ENCODE results near the gene JAZF1. TPM values are rescaled to one million over a fixed set of nuclear protein-coding genes. Genes with fewer than 3 reads are reported as not detected.

Gene JAZF1
- total RNA-seq, 2 donors from 2014 or later = 4.0 to 4.9 TPM

DNA sequence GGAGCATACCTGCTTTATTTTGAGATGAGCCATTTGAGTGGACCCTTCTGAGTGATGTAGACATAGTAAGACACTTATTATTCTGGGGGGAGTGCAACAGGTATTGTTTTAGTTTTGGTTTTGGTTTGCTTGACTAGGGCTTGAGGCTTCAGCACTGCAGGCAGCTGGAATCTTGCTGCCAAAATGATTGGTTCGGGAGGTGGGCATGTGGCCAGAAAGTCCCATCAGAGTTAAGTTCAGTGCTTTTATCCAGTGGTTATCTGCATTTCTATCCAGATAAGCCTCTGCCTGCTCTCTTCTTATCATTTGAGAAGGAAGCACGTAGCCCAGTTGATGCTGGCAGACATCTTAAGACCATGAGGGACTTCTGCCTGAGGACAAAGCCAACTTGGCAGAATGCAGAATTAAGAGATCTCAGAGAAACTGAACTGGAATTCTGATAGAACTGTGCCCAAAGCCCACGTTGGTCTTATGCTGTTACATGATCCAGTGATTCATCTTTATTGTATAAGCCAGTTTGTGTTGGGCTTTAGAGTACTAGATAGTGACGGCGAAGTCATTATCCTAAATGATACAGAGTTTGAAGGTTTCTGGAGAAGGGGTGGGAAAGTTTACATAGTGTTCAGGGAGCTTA is 9.6 kb upstream of the JAZF1 start:
- intact Hi-C loops (cut with DNase I) = no loop called here
- Histone ChIP-seq H3K9me3 (no peaks in the 10 kb centered on the region), H3K4me3 (no peak overlapping the region), H3K4me1 (no peaks in the 10 kb centered on the region), H3K27me3 (no peaks in the 10 kb centered on the region), H3K36me3 (replicated peaks in 1 of 2; ENCODE audit: insufficient read depth in 1 of 2, low read depth in 2 of 2) (no peaks in the 10 kb centered on the region), H3K27ac (no peak overlapping the region)
- ATAC-seq = no peak
- no peak for DNase-seq
- WGBS, 2 donors = 52% methylated on average over 5 of the region's 5 CpGs
- no peak for TF ChIP-seq POLR2A (IDR thresholded peaks at IDR 0.05)
- TF ChIP-seq, protein P1, sequence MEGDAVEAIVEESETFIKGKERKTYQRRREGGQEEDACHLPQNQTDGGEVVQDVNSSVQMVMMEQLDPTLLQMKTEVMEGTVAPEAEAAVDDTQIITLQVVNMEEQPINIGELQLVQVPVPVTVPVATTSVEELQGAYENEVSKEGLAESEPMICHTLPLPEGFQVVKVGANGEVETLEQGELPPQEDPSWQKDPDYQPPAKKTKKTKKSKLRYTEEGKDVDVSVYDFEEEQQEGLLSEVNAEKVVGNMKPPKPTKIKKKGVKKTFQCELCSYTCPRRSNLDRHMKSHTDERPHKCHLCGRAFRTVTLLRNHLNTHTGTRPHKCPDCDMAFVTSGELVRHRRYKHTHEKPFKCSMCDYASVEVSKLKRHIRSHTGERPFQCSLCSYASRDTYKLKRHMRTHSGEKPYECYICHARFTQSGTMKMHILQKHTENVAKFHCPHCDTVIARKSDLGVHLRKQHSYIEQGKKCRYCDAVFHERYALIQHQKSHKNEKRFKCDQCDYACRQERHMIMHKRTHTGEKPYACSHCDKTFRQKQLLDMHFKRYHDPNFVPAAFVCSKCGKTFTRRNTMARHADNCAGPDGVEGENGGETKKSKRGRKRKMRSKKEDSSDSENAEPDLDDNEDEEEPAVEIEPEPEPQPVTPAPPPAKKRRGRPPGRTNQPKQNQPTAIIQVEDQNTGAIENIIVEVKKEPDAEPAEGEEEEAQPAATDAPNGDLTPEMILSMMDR (IDR thresholded peaks at IDR 0.05) = no peak

DNA sequence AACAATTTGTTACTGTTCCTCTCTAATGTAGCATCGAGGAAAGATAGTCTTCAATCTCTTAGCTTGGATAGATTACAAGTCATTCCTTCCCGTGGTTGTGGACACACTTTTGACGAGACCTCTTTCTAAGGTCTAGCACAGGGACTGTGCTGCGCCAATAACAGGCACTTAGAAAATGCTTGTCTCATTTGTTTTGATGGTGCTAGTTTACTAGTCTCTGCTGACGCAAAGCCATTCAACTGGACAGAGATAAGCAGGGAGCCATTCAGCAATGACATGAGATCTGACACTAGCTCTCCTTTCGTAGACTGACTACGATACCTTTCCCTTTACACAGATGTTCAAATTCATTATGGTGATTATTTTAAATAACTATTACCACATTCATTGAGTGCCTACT is 6.4 kb upstream of the JAZF1 start:
- Histone ChIP-seq H3K36me3 (replicated peaks in 1 of 2; ENCODE audit: insufficient read depth in 1 of 2, low read depth in 2 of 2) (no peaks in the 10 kb centered on the region), H3K4me3 (no peak overlapping the region), H3K4me1 (no peaks in the 10 kb centered on the region), H3K9me3 (no peaks in the 10 kb centered on the region), H3K27ac (no peak overlapping the region), H3K27me3 (no peaks in the 10 kb centered on the region)
- no peak for TF ChIP-seq POLR2A (IDR thresholded peaks at IDR 0.05)
- TF ChIP-seq, protein P1 (IDR thresholded peaks at IDR 0.05) = no peak
- DNase-seq (no peak), ATAC-seq (no peak)
- intact Hi-C loops (cut with DNase I) = no loop called here
- WGBS, 2 donors = 85 to 87% methylated on average over 7 of the region's 7 CpGs

DNA sequence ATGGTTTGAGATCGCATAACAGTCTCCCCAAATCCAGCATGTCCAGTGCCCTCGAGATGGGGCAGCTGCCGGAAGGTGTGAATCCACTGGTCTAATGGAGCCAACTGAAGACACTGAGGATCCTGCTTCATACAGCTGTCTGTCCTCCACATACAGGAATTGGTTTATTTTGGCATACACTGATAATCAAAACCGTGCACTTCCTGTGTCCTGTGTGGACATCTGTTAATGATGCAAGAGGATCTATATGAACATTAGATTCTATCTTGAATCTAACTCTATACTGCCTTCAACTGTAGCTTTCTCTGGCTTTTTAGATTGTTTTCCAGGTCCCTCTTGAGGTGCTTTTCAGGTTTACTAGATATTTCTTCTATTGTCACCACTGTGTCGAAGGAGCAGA is 3.0 kb upstream of the JAZF1 start:
- Histone ChIP-seq H3K4me1 (peaks cover 13% of the 10 kb centered on the region), H3K9me3 (no peaks in the 10 kb centered on the region), H3K27me3 (no peaks in the 10 kb centered on the region), H3K4me3 (no peak overlapping the region), H3K36me3 (replicated peaks in 1 of 2; ENCODE audit: insufficient read depth in 1 of 2, low read depth in 2 of 2) (no peaks in the 10 kb centered on the region), H3K27ac (no peak overlapping the region)
- no peak for DNase-seq
- ATAC-seq = no peak
- no peak for TF ChIP-seq POLR2A (IDR thresholded peaks at IDR 0.05)
- TF ChIP-seq, protein P1 (IDR thresholded peaks at IDR 0.05) = no peak
- intact Hi-C loops (cut with DNase I) = no loop called here
- 80 to 81% methylated on average over 5 of the region's 5 CpGs for WGBS, 2 donors

DNA sequence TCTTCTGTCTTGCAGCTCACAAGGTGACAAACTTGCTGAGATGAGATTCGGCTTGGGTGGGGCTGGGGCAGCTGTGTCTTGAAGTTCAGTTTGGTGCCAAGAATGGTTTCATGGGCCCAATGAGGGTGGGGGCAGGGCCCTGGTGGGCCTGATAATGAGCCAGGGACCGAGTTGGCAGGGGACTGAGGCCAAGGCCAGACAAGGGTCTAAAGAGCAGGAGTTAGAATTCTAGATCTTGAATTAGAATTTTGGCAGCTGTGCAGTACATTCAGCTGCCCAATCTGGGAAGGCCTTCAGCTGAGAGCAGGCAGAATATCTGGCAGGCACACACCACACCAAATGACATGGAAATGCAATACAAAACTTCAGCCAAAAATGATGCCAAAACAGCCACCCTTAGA is 1.5 kb upstream of the JAZF1 start:
- H3K27ac ChIP-seq = no peak overlapping the region
- 61 to 75% methylated on average over 2 of the region's 2 CpGs for WGBS, 2 donors
- H3K4me1 ChIP-seq = peaks cover 20% of the 10 kb centered on the region
- H3K36me3 ChIP-seq (replicated peaks in 1 of 2; ENCODE audit: insufficient read depth in 1 of 2, low read depth in 2 of 2) = no peaks in the 10 kb centered on the region
- no peak for DNase-seq
- no peak for TF ChIP-seq POLR2A (IDR thresholded peaks at IDR 0.05)
- TF ChIP-seq, protein P1 (IDR thresholded peaks at IDR 0.05) = no peak
- no peak for ATAC-seq
- no peaks in the 10 kb centered on the region for H3K27me3 ChIP-seq
- no peak overlapping the region for H3K4me3 ChIP-seq
- H3K9me3 ChIP-seq = no peaks in the 10 kb centered on the region
- intact Hi-C loops (cut with DNase I) = no loop called here

DNA sequence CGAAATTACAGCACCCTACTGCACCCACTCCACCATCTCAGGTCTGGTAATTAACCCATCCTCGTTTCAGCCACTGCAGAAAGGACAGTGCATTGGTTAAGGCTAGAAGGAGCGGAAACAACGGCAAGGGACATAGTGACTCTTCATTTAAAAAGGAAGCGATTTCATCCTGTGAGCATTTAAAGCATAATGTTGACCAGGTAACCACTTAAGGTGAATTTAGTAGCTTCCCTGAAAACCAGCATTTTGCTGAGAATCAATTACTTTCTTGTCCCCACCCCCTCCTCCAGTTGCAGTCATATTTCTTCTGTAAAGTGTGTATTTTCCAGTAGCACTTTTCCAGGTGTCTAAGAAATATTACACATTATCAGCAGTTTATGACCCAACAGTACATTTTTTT is 821 bp upstream of the JAZF1 start:
- 87 to 91% methylated on average over 5 of the region's 5 CpGs for WGBS, 2 donors
- TF ChIP-seq, protein P1 (IDR thresholded peaks at IDR 0.05) = no peak
- TF ChIP-seq POLR2A (IDR thresholded peaks at IDR 0.05) = no peak
- intact Hi-C loops (cut with DNase I) = no loop called here
- no peaks in the 10 kb centered on the region for H3K9me3 ChIP-seq
- DNase-seq = no peak
- H3K27ac ChIP-seq = peak overlapping the region in 2 of 4 donors; percentile 67 to 91
- no peaks in the 10 kb centered on the region for H3K27me3 ChIP-seq
- H3K36me3 ChIP-seq (replicated peaks in 1 of 2; ENCODE audit: insufficient read depth in 1 of 2, low read depth in 2 of 2) = no peaks in the 10 kb centered on the region
- ATAC-seq = no peak
- no peak overlapping the region for H3K4me3 ChIP-seq
- peaks cover 20% of the 10 kb centered on the region for H3K4me1 ChIP-seq
